Testis (tissue), 2 donors: Measurements from ENCODE around the gene VDAC2.

Experiments
- CTCF ChIP-seq, 3 experiments: fragments of 450-650 bp in 2 of 3; fragments of 200-600 bp in 1 of 3; sonication (generic) in 1 of 3; IDR thresholded peaks; one replicate each; pipeline ENCODE4 v1.5.1; 2016 to 2019; ENCODE audit warnings: antibody characterized with exemption in 3 of 3, mild to moderate bottlenecking in 2 of 3, moderate library complexity in 1 of 3
- POLR2A ChIP-seq: fragments of 450-650 bp; IDR thresholded peaks from one replicate; pipeline ENCODE4 v1.6.1; 2017; ENCODE audit warnings: antibody characterized with exemption, mild to moderate bottlenecking, moderate library complexity

DNA sequence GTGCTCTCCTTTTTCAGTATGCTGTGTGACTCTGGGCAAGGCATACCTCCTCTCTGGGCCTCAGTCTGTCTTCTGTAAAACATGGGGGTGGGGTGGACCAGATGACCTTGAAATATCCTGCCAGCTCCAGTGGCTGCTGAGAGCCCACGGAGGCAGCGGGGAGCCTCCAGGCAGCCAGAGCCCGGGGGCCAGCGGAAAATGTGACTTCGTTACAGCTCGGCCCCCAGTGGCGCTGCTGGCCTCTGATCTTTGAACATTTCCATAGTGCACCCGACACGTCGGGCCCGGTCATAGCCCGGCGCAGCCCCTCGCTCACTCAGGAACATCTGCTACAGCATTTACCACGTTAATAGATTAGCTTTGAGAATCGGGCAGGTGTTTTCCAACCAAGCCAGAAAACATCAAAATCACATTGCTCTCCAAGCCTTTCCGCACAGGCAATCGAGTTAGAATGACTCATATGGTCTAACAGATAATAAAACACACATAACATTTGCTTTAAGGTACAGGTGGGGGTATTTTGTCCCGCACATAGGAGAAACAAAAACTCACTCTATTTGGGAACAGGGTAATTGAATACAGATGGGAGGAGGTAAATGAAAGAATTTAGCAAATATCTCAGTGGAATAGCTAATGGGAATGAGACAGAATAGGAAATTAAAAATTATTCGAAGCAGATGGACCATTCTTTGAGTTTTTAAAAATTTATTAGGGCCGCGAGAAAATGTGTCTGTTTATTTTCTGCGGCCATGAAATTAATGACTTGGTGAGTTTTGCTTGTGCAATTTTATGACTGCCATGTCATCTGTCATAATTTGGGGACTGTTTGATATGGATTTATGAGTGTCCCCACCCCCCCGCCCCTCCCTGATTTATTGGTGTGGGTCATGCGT lies 51.5 kb downstream of the VDAC2 start:
- TF ChIP-seq CTCF (IDR thresholded peaks at IDR 0.05) (no peak), POLR2A (no peak)
